ENCODE results near the gene RPH3AL. TPM values are rescaled to one million over a fixed set of nuclear protein-coding genes. Genes with fewer than 3 reads are reported as not detected.
"Not testable (repeated sequence)": the region's sequence is repeated elsewhere in the genome, so short reads cannot be mapped to it uniquely, and the experiment has no call there.

RPH3AL gene
- total and polyA plus RNA-seq, 8 donors: 43.4 to 89.1 (median 56.0) TPM

DNA sequence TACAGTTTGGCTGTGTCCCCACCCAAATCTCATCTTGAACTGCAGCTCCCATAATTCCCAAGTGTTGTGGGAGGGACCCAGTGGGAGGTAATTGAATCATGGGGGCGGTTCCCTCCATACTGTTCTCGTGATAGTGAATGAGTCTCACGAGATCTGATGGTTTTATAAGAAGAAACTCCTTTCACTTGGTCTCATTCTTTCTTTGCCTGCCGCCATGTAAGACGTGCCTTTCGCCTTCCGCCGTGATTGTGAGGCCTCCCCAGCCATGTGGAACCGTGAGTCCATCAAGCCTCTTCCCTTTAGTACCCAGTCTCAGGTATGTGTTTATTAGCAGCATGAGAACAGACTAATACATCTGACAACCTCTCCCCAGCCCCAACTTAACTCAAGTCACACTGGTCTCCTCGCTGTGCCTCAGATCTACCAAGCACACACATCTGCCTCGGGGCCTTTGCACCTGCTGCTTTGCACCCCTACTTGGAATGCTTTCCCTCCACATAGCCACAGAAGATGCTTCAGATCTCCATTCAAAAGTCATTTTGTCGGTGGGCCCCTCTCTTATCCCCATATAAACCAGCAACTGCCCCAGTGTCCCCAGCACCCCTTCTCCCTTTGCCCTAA lies 74.4 kb downstream of the RPH3AL start:
- 86 to 91% methylated on average over 12 of the region's 12 CpGs for WGBS, 2 donors
- DNase-seq: peak in 3 of 6 donors; percentile 3 to 11 (median 4)

DNA sequence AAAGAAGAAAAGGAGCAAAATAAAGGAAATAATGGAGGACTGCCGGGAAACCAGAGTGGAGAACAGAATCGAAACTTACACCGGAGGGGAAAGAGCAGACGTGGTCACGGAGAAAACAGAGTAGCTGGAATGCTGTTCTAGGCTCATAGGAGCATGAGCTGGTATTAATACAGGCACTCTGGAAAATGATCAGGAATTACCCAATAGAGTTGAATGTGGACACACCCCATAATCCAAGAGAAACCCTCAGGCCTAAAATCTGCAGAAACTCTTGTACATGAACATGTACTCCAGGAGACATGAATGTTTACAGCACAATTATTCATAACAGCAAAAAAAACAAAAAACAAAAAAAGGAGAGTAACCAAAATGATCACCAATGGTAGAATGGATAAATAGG lies 77.7 kb downstream of the RPH3AL start:
- H3K27me3 ChIP-seq: no peaks in the 10 kb centered on the region
- no peak overlapping the region for H3K27ac ChIP-seq
- intact Hi-C loops (cut with DNase I): no loop called here
- DNase-seq (peak in 1 of 6 donors; percentile 2), ATAC-seq (no peak), FAIRE-seq (no peak)
- H3K9me3 ChIP-seq: no peaks in the 10 kb centered on the region
- 95 to 98% methylated on average over 5 of the region's 5 CpGs for WGBS, 2 donors
- H3K4me1 ChIP-seq: no peaks in the 10 kb centered on the region
- H3K36me3 ChIP-seq: peaks cover 0 to 22% (median 3%) of the 10 kb centered on the region in 3 donors
- H3K4me3 ChIP-seq: no peak overlapping the region
- TF ChIP-seq, protein P1, sequence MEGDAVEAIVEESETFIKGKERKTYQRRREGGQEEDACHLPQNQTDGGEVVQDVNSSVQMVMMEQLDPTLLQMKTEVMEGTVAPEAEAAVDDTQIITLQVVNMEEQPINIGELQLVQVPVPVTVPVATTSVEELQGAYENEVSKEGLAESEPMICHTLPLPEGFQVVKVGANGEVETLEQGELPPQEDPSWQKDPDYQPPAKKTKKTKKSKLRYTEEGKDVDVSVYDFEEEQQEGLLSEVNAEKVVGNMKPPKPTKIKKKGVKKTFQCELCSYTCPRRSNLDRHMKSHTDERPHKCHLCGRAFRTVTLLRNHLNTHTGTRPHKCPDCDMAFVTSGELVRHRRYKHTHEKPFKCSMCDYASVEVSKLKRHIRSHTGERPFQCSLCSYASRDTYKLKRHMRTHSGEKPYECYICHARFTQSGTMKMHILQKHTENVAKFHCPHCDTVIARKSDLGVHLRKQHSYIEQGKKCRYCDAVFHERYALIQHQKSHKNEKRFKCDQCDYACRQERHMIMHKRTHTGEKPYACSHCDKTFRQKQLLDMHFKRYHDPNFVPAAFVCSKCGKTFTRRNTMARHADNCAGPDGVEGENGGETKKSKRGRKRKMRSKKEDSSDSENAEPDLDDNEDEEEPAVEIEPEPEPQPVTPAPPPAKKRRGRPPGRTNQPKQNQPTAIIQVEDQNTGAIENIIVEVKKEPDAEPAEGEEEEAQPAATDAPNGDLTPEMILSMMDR (IDR thresholded peaks at IDR 0.05): no peak

More for the DNA sequence above, 74.4 kb downstream of the RPH3AL start:
- FAIRE-seq: no peak
- TF ChIP-seq, protein P1 (IDR thresholded peaks at IDR 0.05): no peak
- Histone ChIP-seq H3K9me3 (no peaks in the 10 kb centered on the region), H3K27me3 (no peaks in the 10 kb centered on the region), H3K4me3 (no peak overlapping the region), H3K27ac (no peak overlapping the region), H3K36me3 (peaks cover 0 to 37% (median 4%) of the 10 kb centered on the region in 3 donors), H3K4me1 (no peaks in the 10 kb centered on the region)
- ATAC-seq: no peak
- intact Hi-C loops (cut with DNase I): no loop called here

DNA sequence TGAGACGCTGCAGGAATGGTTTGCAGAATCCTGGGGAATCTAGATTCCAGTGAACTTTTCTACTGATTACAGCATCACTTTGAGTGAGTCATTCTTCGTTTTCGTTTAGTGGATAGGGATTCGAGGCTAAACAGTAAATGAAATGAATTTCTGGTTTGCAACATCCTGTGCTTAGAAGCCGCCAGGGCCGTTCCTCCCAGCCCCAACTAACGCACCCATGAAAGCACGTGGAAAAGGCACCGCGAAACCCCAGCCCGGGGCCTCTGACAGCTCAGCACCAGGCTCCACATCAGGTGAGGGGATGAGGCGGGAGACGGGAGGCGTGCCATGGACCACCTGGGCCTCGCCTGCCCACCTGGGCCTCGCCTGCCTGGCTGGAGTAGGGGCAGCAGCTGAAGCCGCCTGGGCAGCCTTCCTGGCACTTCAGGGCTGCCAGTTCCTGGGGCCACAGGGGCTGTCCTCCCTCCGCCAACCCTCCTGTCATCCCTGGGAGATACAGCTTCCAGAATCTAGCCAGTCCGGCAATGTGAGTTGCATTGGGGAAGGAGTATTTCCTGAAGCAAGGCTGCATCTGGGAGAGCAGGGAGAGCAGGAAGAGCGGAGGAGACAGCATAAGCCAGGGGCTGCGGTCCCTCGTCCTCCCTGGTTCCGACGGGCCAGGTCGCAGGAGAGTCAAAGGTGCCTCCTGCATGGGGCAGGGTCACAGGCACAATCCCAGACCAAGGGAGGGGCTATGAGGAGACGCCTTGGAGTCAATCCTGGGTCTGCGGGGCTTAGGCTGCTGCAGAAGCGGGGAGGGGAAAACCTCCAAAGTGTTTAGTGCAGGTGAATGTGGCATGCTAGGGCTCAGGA lies 78.4 kb downstream of the RPH3AL start:
- Histone ChIP-seq H3K27me3 (no peaks in the 10 kb centered on the region), H3K4me3 (no peak overlapping the region), H3K27ac (no peak overlapping the region), H3K36me3 (peaks cover 0 to 28% (median 6%) of the 10 kb centered on the region in 3 donors), H3K9me3 (no peaks in the 10 kb centered on the region), H3K4me1 (no peaks in the 10 kb centered on the region)
- WGBS, 2 donors: 91% methylated on average over 28 of the region's 28 CpGs
- intact Hi-C loops (cut with DNase I): no loop called here
- TF ChIP-seq, protein P1 (IDR thresholded peaks at IDR 0.05): no peak
- DNase-seq (peak in 4 of 6 donors; percentile 6 to 56 (median 22)), FAIRE-seq (no peak), ATAC-seq (peak in 2 of 4 donors; percentile 21 to 37)

DNA sequence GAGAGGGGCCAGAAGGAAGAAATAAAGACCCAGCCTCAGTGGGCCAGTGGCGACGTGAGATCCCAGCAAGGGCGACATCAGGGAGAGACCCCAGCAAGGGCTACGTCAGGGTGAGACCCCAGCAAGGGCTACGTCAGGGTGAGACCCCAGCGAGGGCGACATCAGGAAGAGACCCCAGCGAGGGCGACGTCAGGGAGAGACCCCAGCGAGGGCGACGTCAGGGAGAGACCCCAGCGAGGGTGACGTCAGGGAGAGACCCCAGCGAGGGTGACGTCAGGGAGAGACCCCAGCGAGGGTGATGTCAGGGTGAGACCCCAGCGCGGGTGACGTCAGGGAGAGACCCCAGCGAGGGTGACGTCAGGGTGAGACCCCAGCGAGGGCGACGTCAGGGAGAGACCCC lies 79.8 kb downstream of the RPH3AL start:
- WGBS, 2 donors: 80 to 81% methylated on average over 20 to 26 of the region's 26 CpGs
- ATAC-seq; H3K9me3 ChIP-seq; H3K4me3 ChIP-seq; FAIRE-seq; intact Hi-C loops (cut with DNase I); H3K4me1 ChIP-seq; H3K27me3 ChIP-seq; H3K27ac ChIP-seq: not testable (repeated sequence)
- peaks cover 0 to 24% (median 6%) of the 10 kb centered on the region in 3 donors for H3K36me3 ChIP-seq
- peak in 3 of 6 donors; percentile 30 to 92 (median 66) for DNase-seq

DNA sequence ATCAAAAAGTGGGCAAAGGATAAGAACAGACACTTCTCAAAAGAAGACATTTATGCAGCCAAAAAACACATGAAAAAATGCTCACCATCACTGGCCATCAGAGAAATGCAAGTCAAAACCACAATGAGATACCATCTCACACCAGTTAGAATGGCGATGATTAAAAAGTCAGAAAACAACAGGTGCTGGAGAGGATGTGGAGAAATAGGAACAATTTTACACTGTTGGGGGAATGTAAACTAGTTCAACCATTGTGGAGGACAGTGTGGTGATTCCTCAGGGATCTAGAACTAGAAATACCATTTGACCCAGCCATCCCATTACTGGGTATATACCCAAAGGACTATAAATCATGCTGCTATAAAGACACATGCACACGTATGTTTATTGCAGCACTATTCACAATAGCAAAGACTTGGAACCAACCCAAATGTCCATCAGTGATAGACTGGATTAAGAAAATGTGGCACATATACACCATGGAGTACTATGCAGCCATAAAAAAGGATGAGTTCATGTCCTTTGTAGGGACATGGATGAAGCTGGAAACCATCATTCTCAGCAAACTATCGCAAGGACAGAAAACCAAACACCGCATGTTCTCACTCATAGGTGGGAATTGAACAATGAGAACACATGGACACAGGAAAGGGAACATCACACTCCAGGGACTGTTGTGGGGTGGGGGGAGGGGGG lies 80.5 kb downstream of the RPH3AL start:
- H3K9me3 ChIP-seq; DNase-seq; FAIRE-seq; H3K27me3 ChIP-seq; ATAC-seq; H3K4me3 ChIP-seq; H3K4me1 ChIP-seq; intact Hi-C loops (cut with DNase I); H3K27ac ChIP-seq: not testable (repeated sequence)
- WGBS, 2 donors: 100% methylated on average over 1 of the region's 4 CpGs
- peaks cover 0 to 24% (median 6%) of the 10 kb centered on the region in 3 donors for H3K36me3 ChIP-seq
